ENCODE results near the gene AXIN1.
A peak's percentile ranks its signal among the peaks of the same experiment; 100 is the strongest.
"Not testable (repeated sequence)": the region's sequence is repeated elsewhere in the genome, so short reads cannot be mapped to it uniquely, and the experiment has no call there.

AXIN1 gene

GRCh38 chr16:387761-388666 is 35.5 kb upstream of the AXIN1 start:
- not testable (repeated sequence) for H3K4me3 ChIP-seq (ENCODE audit: low read length); DNase-seq (ENCODE audit: low read depth)
- peak; percentile 26 for TF ChIP-seq CTCF (conservative IDR thresholded peaks at IDR 0.05; ENCODE audit: low read depth, low read length)

- no peak for TF ChIP-seq CTCF (conservative IDR thresholded peaks at IDR 0.05; ENCODE audit: low read depth, low read length)
- DNase-seq (ENCODE audit: low read depth), result no peak
- H3K4me3 ChIP-seq (ENCODE audit: low read length), result no peak overlapping the region
These were observed 34.2 kb upstream of the AXIN1 start for GRCh38 chr16:386641-387156.

- H3K4me3 ChIP-seq (ENCODE audit: low read length), result peak overlapping the region; percentile 65
- no peak for TF ChIP-seq CTCF (conservative IDR thresholded peaks at IDR 0.05; ENCODE audit: low read depth, low read length)
- no peak for DNase-seq (ENCODE audit: low read depth)
These were observed 31.0 kb upstream of the AXIN1 start for GRCh38 chr16:383326-384051.

GRCh38 chr16:381789-382717 is 29.5 kb upstream of the AXIN1 start, which contains the start of gene PGAP6:
Gene PGAP6, minus strand, starts transcription at chr16:381978. Its CDS starts 157 bp downstream, at chr16:381821.
- no peak for TF ChIP-seq CTCF (conservative IDR thresholded peaks at IDR 0.05; ENCODE audit: low read depth, low read length)

GRCh38 chr16:381012-381788 is 28.7 kb upstream of the AXIN1 start:
- peak overlapping the region; percentile 72 for H3K4me3 ChIP-seq (ENCODE audit: low read length)
- TF ChIP-seq CTCF (conservative IDR thresholded peaks at IDR 0.05; ENCODE audit: low read depth, low read length), result peak; percentile 3
- no peak for DNase-seq (ENCODE audit: low read depth)

More at GRCh38 chr16:381789-382717, 29.5 kb upstream of the AXIN1 start, which contains the start of gene PGAP6:
- H3K4me3 ChIP-seq (ENCODE audit: low read length), result peak within 1 kb of the TSS; percentile 72
- DNase-seq (ENCODE audit: low read depth), result no peak

GRCh38 chr16:380762-381011 is 28.2 kb upstream of the AXIN1 start:
- no peak for DNase-seq (ENCODE audit: low read depth)
- peak overlapping the region; percentile 72 for H3K4me3 ChIP-seq (ENCODE audit: low read length)
- TF ChIP-seq CTCF (conservative IDR thresholded peaks at IDR 0.05; ENCODE audit: low read depth, low read length), result no peak

Measured in retinal pigment epithelial cell (primary cell).